Liver (tissue), 9 donors: ENCODE data around the gene SLC34A3. TPM values are rescaled to one million over a fixed set of nuclear protein-coding genes. Genes with fewer than 3 reads are reported as not detected.

ENCODE experiments used
- DNase-seq: peaks from one replicate; pipeline ENCODE4 v3.0.0-alpha.2; 2017; ENCODE audit warnings: low spot score
- H3K27ac ChIP-seq, 2 donors: one replicate each; pipeline ENCODE4 v1.7.0; 2013; ENCODE audit warnings: inconsistent platforms in 2 of 2, low read length in 2 of 2, control low read depth in 1 of 2, low read depth in 1 of 2, mild to moderate bottlenecking in 1 of 2
- H3K27me3 ChIP-seq, 4 donors: one replicate each; pipeline versions ENCODE4 v1.6.1 to v1.7.0; 2013; ENCODE audit warnings: low read length in 3 of 4, inconsistent platforms in 1 of 4, mild to moderate bottlenecking in 1 of 4, moderate library complexity in 1 of 4; ENCODE audit not compliant: control insufficient read depth in 4 of 4, insufficient read depth in 4 of 4
- H3K36me3 ChIP-seq, 4 donors: one replicate each; pipeline versions ENCODE4 v1.6.1 to v1.7.0; 2013; ENCODE audit warnings: low read length in 3 of 4, mild to moderate bottlenecking in 3 of 4, low read depth in 1 of 4, moderate library complexity in 1 of 4; ENCODE audit not compliant: control insufficient read depth in 4 of 4, insufficient read depth in 3 of 4
- H3K4me1 ChIP-seq, 4 donors: one replicate each; pipeline versions ENCODE4 v1.6.1 to v1.7.0; 2013; ENCODE audit warnings: low read length in 3 of 4, mild to moderate bottlenecking in 3 of 4, moderate library complexity in 1 of 4; ENCODE audit not compliant: control insufficient read depth in 4 of 4, insufficient read depth in 4 of 4
- H3K4me3 ChIP-seq, 3 donors: one replicate each; pipeline versions ENCODE4 v1.6.1 to v1.7.0; 2013; ENCODE audit warnings: low read length in 3 of 3, control low read depth in 1 of 3, low read depth in 1 of 3, mild to moderate bottlenecking in 1 of 3
- H3K9ac ChIP-seq, 2 donors: one replicate each; pipeline ENCODE4 v1.7.0; 2013; ENCODE audit warnings: low read length in 2 of 2, mild to moderate bottlenecking in 2 of 2, moderate library complexity in 2 of 2, control low read depth in 1 of 2, low read depth in 1 of 2
- H3K9me3 ChIP-seq, 4 donors: one replicate each; pipeline versions ENCODE4 v1.6.1 to v1.7.0; 2013; ENCODE audit warnings: low read length in 3 of 4; ENCODE audit not compliant: control insufficient read depth in 4 of 4
- EGR1 ChIP-seq, 2 donors: IDR thresholded peaks; 2 replicates each; pipeline ENCODE4 v1.6.1; 2016 to 2018; ENCODE audit warnings: antibody characterized with exemption in 2 of 2, low read depth in 2 of 2
- FOXA1 ChIP-seq: IDR thresholded peaks from 2 replicates; pipeline ENCODE4 v1.6.1; 2016; ENCODE audit warnings: antibody characterized with exemption
- FOXA2 ChIP-seq: IDR thresholded peaks from 2 replicates; pipeline ENCODE4 v1.6.1; 2016; ENCODE audit warnings: antibody characterized with exemption
- GABPA ChIP-seq, 2 donors: IDR thresholded peaks in 1 of 2; conservative IDR thresholded peaks in 1 of 2; 2 replicates each; pipeline ENCODE4 v1.6.1; 2016; ENCODE audit warnings: antibody characterized with exemption in 2 of 2, mild to moderate bottlenecking in 1 of 2, moderate library complexity in 1 of 2
- HNF4A ChIP-seq, 2 donors: conservative IDR thresholded peaks; 2 replicates each; pipeline ENCODE4 v1.6.1; 2016; ENCODE audit warnings: antibody characterized with exemption in 2 of 2, mild to moderate bottlenecking in 2 of 2
- HNF4G ChIP-seq: IDR thresholded peaks from 2 replicates; pipeline ENCODE4 v1.6.1; 2016; ENCODE audit warnings: antibody characterized with exemption
- JUND ChIP-seq, 2 donors: IDR thresholded peaks; 2 replicates each; pipeline ENCODE4 v1.6.1; 2016; ENCODE audit warnings: antibody characterized with exemption in 2 of 2
- NR2F2 ChIP-seq: IDR thresholded peaks from 2 replicates; pipeline ENCODE4 v1.6.1; 2016; ENCODE audit warnings: antibody characterized with exemption
- RAD21 ChIP-seq, 2 donors: IDR thresholded peaks; 2 replicates each; pipeline ENCODE4 v1.6.1; 2016; ENCODE audit warnings: antibody characterized with exemption in 2 of 2, mild to moderate bottlenecking in 2 of 2
- RXRA ChIP-seq, 2 donors: IDR thresholded peaks; 2 replicates each; pipeline ENCODE4 v1.6.1; 2017 to 2018; ENCODE audit warnings: antibody characterized with exemption in 2 of 2, mild to moderate bottlenecking in 1 of 2
- SP1 ChIP-seq: IDR thresholded peaks from 2 replicates; pipeline ENCODE4 v1.6.1; 2018; ENCODE audit warnings: antibody characterized with exemption, mild to moderate bottlenecking
- TAF1 ChIP-seq: conservative IDR thresholded peaks from 2 replicates; pipeline ENCODE4 v1.6.1; 2016; ENCODE audit warnings: antibody characterized with exemption, mild to moderate bottlenecking
- YY1 ChIP-seq: IDR thresholded peaks from 2 replicates; pipeline ENCODE4 v1.6.1; 2016; ENCODE audit warnings: antibody characterized with exemption, mild to moderate bottlenecking
- WGBS: extraction: QIAGEN DNeasy Blood & Tissue Kit; methylation state at CpG from one replicate; pipeline ENCODE4 v1.1.7; 2013; 5-methylcytosine and 5-hydroxymethylcytosine counted together
- polyA plus RNA-seq, 2 donors: library from polyadenylated mRNA; stranded (reverse) in 1 of 2; unstranded in 1 of 2; fragments of 200-250 nt in 1 of 2; fragments of >200 nt in 1 of 2; fragmentation: Nextera tagmentation in 1 of 2; extraction: Ambion mirVana in 1 of 2; gene quantifications; one replicate each; pipeline versions ENCODE4 v1.2.1 to v1.2.3, GENCODE V29; 2013 to 2015
- total RNA-seq, 2 donors: library from RNA; depleted of rRNA; stranded (reverse); fragments of >200 nt; gene quantifications; one replicate each; pipeline ENCODE4 v1.2.3, GENCODE V29; 2014
- TF ChIP-seq, protein P1 (sequence below): fragments of 150-350 bp; IDR thresholded peaks from 2 replicates; pipeline ENCODE4 v1.5.1; 2017; ENCODE audit warnings: improper control_type of control experiment, low read depth, low read length; ENCODE audit not compliant: missing input control
- TF ChIP-seq, protein P2 (sequence below): IDR thresholded peaks from 2 replicates; pipeline ENCODE4 v1.6.1; 2016; ENCODE audit warnings: antibody characterized with exemption, mild to moderate bottlenecking
- TF ChIP-seq, protein P3 (sequence below): IDR thresholded peaks from 2 replicates; pipeline ENCODE4 v1.6.1; 2016; ENCODE audit warnings: antibody characterized with exemption
- TF ChIP-seq, protein P4 (sequence below): IDR thresholded peaks from 2 replicates; pipeline ENCODE4 v1.6.1; 2016; ENCODE audit warnings: antibody characterized with exemption
- TF ChIP-seq, protein P5 (sequence below): IDR thresholded peaks from 2 replicates; pipeline ENCODE4 v1.6.1; 2016; ENCODE audit warnings: antibody characterized with exemption
- donor health status: healthy.
- donor health status: healthy.
- donor health status: healthy.
- donor health status: healthy.
- donor health status: healthy.

SLC34A3 gene
- total and polyA plus RNA-seq, 4 donors: not detected

DNA sequence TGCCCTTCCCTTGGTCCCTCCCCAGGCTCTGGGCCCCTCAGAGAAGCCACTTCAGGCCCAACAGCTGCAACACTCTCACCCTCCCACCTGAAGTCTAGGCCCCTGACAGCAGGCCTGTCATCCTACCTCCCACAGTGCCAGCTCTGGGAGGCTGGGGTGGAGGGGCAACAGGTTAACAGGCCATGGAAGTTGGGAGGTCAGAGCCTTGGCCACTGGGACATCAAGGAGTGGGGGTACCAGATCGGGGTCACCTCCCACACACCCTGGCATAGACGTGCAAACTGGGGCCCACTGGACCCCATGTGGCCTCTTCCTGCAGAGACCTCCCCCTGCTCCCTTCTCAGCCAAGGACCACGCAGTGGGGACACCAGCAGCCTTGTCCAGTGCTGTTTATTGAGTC, 39.5 kb upstream of the SLC34A3 start:
- no peaks in the 10 kb centered on the region for H3K27me3 ChIP-seq
- H3K4me1 ChIP-seq: peaks cover 38 to 71% (median 59%) of the 10 kb centered on the region in 4 donors
- no peaks in the 10 kb centered on the region for H3K9me3 ChIP-seq
- peaks cover 3 to 17% (median 5%) of the 10 kb centered on the region in 4 donors for H3K36me3 ChIP-seq
- H3K4me3 ChIP-seq: no peak overlapping the region
- no peak for TF ChIP-seq FOXA2
- 84% methylated on average over 3 of the region's 3 CpGs for WGBS
- no peak for DNase-seq
- H3K27ac ChIP-seq: no peak overlapping the region
- no peak overlapping the region for H3K9ac ChIP-seq

DNA sequence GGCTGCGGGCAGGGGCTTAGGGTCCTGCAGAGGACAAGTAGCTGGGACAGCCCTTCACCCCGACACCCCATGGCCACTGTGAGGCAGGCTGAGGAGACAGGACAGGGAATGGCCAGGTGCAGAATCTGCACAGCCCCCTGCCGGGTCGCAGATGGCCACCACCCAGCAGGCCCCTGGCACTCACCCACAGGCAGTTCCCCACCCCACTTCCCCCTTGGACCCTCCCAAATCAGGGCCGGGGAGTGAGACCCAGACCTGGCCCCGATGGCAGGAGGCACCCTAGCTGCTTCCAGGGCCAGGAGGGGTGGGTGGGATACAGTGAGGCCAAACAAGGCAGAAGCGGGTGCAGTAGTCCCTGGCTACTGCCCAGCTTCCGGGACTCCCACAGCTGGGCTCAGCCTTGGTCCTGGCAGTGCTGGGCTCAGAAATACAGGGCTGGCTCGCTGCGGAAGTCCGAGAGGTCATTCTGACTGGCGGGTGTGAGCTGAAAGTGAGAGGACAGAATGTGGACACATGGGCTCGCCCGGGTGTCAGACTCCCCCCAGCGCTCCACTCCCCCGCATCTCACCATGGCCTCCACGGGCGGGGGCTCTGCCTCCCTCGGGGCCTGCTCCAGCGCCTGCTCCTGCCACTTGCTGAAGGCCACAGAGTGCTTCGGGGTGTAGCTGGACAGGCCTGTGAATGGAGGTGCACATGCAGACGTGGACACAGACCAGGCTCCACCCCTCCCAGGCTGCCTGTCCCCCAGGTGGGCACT, 38.8 kb upstream of the SLC34A3 start:
- no peak for DNase-seq
- 91% methylated on average over 22 of the region's 22 CpGs for WGBS
- H3K9me3 ChIP-seq: no peaks in the 10 kb centered on the region
- H3K27me3 ChIP-seq: no peaks in the 10 kb centered on the region
- no peak overlapping the region for H3K4me3 ChIP-seq
- H3K4me1 ChIP-seq: peaks cover 35 to 71% (median 59%) of the 10 kb centered on the region in 4 donors
- H3K27ac ChIP-seq: no peak overlapping the region
- H3K9ac ChIP-seq: no peak overlapping the region
- no peak for TF ChIP-seq TAF1
- no peak for TF ChIP-seq NR2F2
- no peak for TF ChIP-seq RAD21 (IDR thresholded peaks at IDR 0.05)
- no peak for TF ChIP-seq FOXA2
- no peak for TF ChIP-seq FOXA1
- TF ChIP-seq, protein P1, sequence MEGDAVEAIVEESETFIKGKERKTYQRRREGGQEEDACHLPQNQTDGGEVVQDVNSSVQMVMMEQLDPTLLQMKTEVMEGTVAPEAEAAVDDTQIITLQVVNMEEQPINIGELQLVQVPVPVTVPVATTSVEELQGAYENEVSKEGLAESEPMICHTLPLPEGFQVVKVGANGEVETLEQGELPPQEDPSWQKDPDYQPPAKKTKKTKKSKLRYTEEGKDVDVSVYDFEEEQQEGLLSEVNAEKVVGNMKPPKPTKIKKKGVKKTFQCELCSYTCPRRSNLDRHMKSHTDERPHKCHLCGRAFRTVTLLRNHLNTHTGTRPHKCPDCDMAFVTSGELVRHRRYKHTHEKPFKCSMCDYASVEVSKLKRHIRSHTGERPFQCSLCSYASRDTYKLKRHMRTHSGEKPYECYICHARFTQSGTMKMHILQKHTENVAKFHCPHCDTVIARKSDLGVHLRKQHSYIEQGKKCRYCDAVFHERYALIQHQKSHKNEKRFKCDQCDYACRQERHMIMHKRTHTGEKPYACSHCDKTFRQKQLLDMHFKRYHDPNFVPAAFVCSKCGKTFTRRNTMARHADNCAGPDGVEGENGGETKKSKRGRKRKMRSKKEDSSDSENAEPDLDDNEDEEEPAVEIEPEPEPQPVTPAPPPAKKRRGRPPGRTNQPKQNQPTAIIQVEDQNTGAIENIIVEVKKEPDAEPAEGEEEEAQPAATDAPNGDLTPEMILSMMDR: no peak
- TF ChIP-seq HNF4A (conservative IDR thresholded peaks at IDR 0.05): no peak
- TF ChIP-seq HNF4G: no peak
- TF ChIP-seq, protein P2, sequence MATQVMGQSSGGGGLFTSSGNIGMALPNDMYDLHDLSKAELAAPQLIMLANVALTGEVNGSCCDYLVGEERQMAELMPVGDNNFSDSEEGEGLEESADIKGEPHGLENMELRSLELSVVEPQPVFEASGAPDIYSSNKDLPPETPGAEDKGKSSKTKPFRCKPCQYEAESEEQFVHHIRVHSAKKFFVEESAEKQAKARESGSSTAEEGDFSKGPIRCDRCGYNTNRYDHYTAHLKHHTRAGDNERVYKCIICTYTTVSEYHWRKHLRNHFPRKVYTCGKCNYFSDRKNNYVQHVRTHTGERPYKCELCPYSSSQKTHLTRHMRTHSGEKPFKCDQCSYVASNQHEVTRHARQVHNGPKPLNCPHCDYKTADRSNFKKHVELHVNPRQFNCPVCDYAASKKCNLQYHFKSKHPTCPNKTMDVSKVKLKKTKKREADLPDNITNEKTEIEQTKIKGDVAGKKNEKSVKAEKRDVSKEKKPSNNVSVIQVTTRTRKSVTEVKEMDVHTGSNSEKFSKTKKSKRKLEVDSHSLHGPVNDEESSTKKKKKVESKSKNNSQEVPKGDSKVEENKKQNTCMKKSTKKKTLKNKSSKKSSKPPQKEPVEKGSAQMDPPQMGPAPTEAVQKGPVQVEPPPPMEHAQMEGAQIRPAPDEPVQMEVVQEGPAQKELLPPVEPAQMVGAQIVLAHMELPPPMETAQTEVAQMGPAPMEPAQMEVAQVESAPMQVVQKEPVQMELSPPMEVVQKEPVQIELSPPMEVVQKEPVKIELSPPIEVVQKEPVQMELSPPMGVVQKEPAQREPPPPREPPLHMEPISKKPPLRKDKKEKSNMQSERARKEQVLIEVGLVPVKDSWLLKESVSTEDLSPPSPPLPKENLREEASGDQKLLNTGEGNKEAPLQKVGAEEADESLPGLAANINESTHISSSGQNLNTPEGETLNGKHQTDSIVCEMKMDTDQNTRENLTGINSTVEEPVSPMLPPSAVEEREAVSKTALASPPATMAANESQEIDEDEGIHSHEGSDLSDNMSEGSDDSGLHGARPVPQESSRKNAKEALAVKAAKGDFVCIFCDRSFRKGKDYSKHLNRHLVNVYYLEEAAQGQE: no peak
- TF ChIP-seq JUND (IDR thresholded peaks at IDR 0.05): no peak
- no peak for TF ChIP-seq EGR1 (IDR thresholded peaks at IDR 0.05; ENCODE audit: low read depth in 2 of 2)
- TF ChIP-seq RXRA (IDR thresholded peaks at IDR 0.05): no peak
- TF ChIP-seq, protein P3, sequence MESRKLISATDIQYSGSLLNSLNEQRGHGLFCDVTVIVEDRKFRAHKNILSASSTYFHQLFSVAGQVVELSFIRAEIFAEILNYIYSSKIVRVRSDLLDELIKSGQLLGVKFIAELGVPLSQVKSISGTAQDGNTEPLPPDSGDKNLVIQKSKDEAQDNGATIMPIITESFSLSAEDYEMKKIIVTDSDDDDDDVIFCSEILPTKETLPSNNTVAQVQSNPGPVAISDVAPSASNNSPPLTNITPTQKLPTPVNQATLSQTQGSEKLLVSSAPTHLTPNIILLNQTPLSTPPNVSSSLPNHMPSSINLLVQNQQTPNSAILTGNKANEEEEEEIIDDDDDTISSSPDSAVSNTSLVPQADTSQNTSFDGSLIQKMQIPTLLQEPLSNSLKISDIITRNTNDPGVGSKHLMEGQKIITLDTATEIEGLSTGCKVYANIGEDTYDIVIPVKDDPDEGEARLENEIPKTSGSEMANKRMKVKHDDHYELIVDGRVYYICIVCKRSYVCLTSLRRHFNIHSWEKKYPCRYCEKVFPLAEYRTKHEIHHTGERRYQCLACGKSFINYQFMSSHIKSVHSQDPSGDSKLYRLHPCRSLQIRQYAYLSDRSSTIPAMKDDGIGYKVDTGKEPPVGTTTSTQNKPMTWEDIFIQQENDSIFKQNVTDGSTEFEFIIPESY: no peak
- no peak for TF ChIP-seq GABPA (IDR thresholded peaks at IDR 0.05 in 1 of 2, conservative IDR thresholded peaks at IDR 0.05 in 1 of 2)
- TF ChIP-seq YY1: no peak
- no peak for TF ChIP-seq SP1
- TF ChIP-seq, protein P4, sequence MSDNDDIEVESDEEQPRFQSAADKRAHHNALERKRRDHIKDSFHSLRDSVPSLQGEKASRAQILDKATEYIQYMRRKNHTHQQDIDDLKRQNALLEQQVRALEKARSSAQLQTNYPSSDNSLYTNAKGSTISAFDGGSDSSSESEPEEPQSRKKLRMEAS: no peak
- TF ChIP-seq, protein P5, sequence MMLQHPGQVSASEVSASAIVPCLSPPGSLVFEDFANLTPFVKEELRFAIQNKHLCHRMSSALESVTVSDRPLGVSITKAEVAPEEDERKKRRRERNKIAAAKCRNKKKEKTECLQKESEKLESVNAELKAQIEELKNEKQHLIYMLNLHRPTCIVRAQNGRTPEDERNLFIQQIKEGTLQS: no peak
- H3K36me3 ChIP-seq: peaks cover 3 to 17% (median 5%) of the 10 kb centered on the region in 4 donors
